HepG2 (cell line): ENCODE measurements around the gene CD177. TPM values are rescaled to one million over a fixed set of nuclear protein-coding genes. Genes with fewer than 3 reads are reported as not detected.

Source experiments
- ATAC-seq: fragments of 200-7000 bp; cut with Tn5 transposase; 3 replicates; pipeline ENCODE4 v1.9.1; 2020; ENCODE audit warnings: mild to moderate bottlenecking, moderate library complexity
- BruUV-seq: library from RNA; stranded (reverse); fragments of 400-500 nt; replicated peaks from 2 replicates; lab custom pipeline; 2021; lab: Mats Ljungman, UMichigan
- CTCF ChIA-PET: fragments of 300-600 bp; formaldehyde crosslinking; extraction: SDS; loops from one replicate; lab custom pipeline; 2021; ENCODE audit warnings: low total read pairs, inconsistent platforms, low intra/inter-chr PET ratio; lab: Yijun Ruan, JAX
- POLR2A ChIA-PET: fragments of 350-600 bp; sonication (Branson Sonifier 250); formaldehyde crosslinking; loops from one replicate; lab custom pipeline; 2020; ENCODE audit warnings: antibody characterized with exemption, inconsistent platforms; lab: Yijun Ruan, JAX
- DNase-seq: peaks from one replicate; pipeline ENCODE4 v3.0.0-alpha.2; 2015; ENCODE audit warnings: low spot score
- FAIRE-seq: peaks from 3 replicates; lab custom pipeline; 2011; peaks lifted over from hg19 to GRCh38; lab: Jason Lieb, UNC
- H2AFZ ChIP-seq: one replicate; pipeline ENCODE4 v1.6.1; 2011; ENCODE audit warnings: low read length, inconsistent platforms
- H3K27ac ChIP-seq: fragments of 300-600 bp; 3 replicates; pipeline ENCODE4 v1.8.0; 2011; ENCODE audit warnings: mixed run types, mild to moderate bottlenecking, mixed read lengths, low read length, inconsistent platforms; ENCODE audit not compliant: insufficient read depth; ENCODE audit errors: extremely low read length
- H3K27me3 ChIP-seq, 2 experiments: fragments of 200-600 bp in 1 of 2; 2 replicates in 1 of 2; 3 replicates in 1 of 2; pipeline versions ENCODE4 v1.6.0 to v1.8.0; 2011; ENCODE audit warnings: low read length in 2 of 2, mild to moderate bottlenecking in 2 of 2, moderate library complexity in 2 of 2, inconsistent platforms in 1 of 2; ENCODE audit not compliant: insufficient read depth in 2 of 2, control insufficient read depth in 1 of 2
- H3K36me3 ChIP-seq, 2 experiments: fragments of 200-600 bp in 1 of 2; replicated peaks in 1 of 2; 2 replicates in 1 of 2; 3 replicates in 1 of 2; pipeline versions ENCODE4 v1.5.1 to v1.8.0; 2011; ENCODE audit warnings: low read length in 2 of 2, inconsistent platforms in 1 of 2; ENCODE audit not compliant: insufficient read depth in 2 of 2, control insufficient read depth in 1 of 2
- H3K4me1 ChIP-seq: 2 replicates; pipeline ENCODE4 v1.5.1; 2012; ENCODE audit warnings: low read length, inconsistent platforms; ENCODE audit not compliant: insufficient read depth
- H3K4me2 ChIP-seq: 2 replicates; pipeline ENCODE4 v1.6.0; 2011; ENCODE audit warnings: low read depth, low read length, inconsistent platforms
- H3K4me3 ChIP-seq, 3 experiments: fragments of 200-600 bp in 1 of 3; sonication (generic), shearing (Covaris generic) in 1 of 3; replicated peaks in 1 of 3; 2 replicates each; pipeline ENCODE4 v1.5.1; 2011 to 2016; ENCODE audit warnings: low read length in 3 of 3, inconsistent platforms in 2 of 3, low read depth in 2 of 3, mild to moderate bottlenecking in 2 of 3, control low read depth in 1 of 3, mixed read lengths in 1 of 3; ENCODE audit not compliant: insufficient read depth in 1 of 3
- H3K79me2 ChIP-seq: one replicate; pipeline ENCODE4 v1.6.1; 2011; ENCODE audit warnings: low read length, inconsistent platforms; ENCODE audit not compliant: insufficient read depth
- H3K9ac ChIP-seq: 2 replicates; pipeline ENCODE4 v1.6.0; 2011; ENCODE audit warnings: mild to moderate bottlenecking, low read depth, low read length, inconsistent platforms; ENCODE audit not compliant: insufficient read depth
- H3K9me3 ChIP-seq: 2 replicates; pipeline ENCODE4 v1.5.1; 2012; ENCODE audit warnings: mild to moderate bottlenecking, low read length
- H4K20me1 ChIP-seq: 2 replicates; pipeline ENCODE4 v1.6.0; 2011; ENCODE audit warnings: inconsistent platforms, mild to moderate bottlenecking, low read length, moderate library complexity; ENCODE audit not compliant: insufficient read depth
- JDP2 ChIP-seq: sonication (generic); formaldehyde crosslinking; IDR thresholded peaks from 2 replicates; pipeline ENCODE4 v1.8.1; 2022; ENCODE audit warnings: missing genetic modification reagents, borderline replicate concordance
- MAFF ChIP-seq: IDR thresholded peaks from 2 replicates; pipeline ENCODE4 v1.6.1; 2011; ENCODE audit warnings: low read depth, low read length, improper control_type of control experiment
- MATR3 ChIP-seq: sonication (generic); formaldehyde crosslinking; IDR thresholded peaks from 2 replicates; pipeline ENCODE4 v1.4.0; 2020; ENCODE audit warnings: missing genetic modification reagents
- NCOR1 ChIP-seq: fragments of 200-600 bp; sonication (generic); IDR thresholded peaks from 2 replicates; pipeline ENCODE4 v1.7.0; 2017; ENCODE audit warnings: antibody characterized with exemption, low read length, borderline replicate concordance
- PLRG1 ChIP-seq: fragments of 450-650 bp; conservative IDR thresholded peaks from 2 replicates; pipeline ENCODE4 v1.6.1; 2016
- REPIN1 ChIP-seq: sonication (generic); formaldehyde crosslinking; IDR thresholded peaks from 2 replicates; pipeline ENCODE4 v1.8.0; 2022; ENCODE audit warnings: missing genetic modification reagents, low read depth, mild to moderate bottlenecking, borderline replicate concordance
- RFX1 ChIP-seq: fragments of 450-650 bp; IDR thresholded peaks from 2 replicates; pipeline ENCODE4 v1.6.1; 2017
- SAFB2 ChIP-seq: sonication (generic); formaldehyde crosslinking; IDR thresholded peaks from 2 replicates; pipeline ENCODE4 v1.5.1; 2020; ENCODE audit warnings: missing genetic modification reagents, low read depth, mild to moderate bottlenecking, borderline replicate concordance
- SPEN ChIP-seq: sonication (generic); formaldehyde crosslinking; IDR thresholded peaks from 2 replicates; pipeline ENCODE4 v1.5.1; 2020; ENCODE audit warnings: low read depth, mild to moderate bottlenecking, missing genetic modification reagents
- SRF ChIP-seq: IDR thresholded peaks from 2 replicates; pipeline ENCODE4 v1.6.1; 2011; ENCODE audit warnings: mild to moderate bottlenecking, low read depth, low read length, moderate library complexity
- SRSF9 ChIP-seq: fragments of 200-400 bp; formaldehyde crosslinking; IDR thresholded peaks from 2 replicates; pipeline ENCODE4 v1.6.1; 2018; ENCODE audit warnings: borderline replicate concordance, mild to moderate bottlenecking, low read depth, low read length; ENCODE audit not compliant: insufficient read depth, poor library complexity, severe bottlenecking
- ZFP37 ChIP-seq: sonication (generic); formaldehyde crosslinking; IDR thresholded peaks from 2 replicates; pipeline ENCODE4 v1.4.0; 2020; ENCODE audit warnings: missing genetic modification reagents, borderline replicate concordance
- ZNF343 ChIP-seq: sonication (generic); formaldehyde crosslinking; IDR thresholded peaks from 2 replicates; pipeline ENCODE4 v1.4.0; 2020; ENCODE audit warnings: mild to moderate bottlenecking, missing genetic modification reagents
- ZNF7 ChIP-seq: IDR thresholded peaks from 2 replicates; pipeline ENCODE4 v1.6.1; 2016; ENCODE audit warnings: missing biosample characterization, missing genetic modification reagents
- ZSCAN29 ChIP-seq: sonication (generic); formaldehyde crosslinking; conservative IDR thresholded peaks from 2 replicates; pipeline ENCODE4 v1.4.0; 2020; ENCODE audit warnings: mild to moderate bottlenecking, missing genetic modification reagents
- WGBS: methylation state at CpG from one replicate; pipeline ENCODE4 v1.1.6; 2017; ENCODE audit warnings: low lambda C conversion rate; 5-methylcytosine and 5-hydroxymethylcytosine counted together
- in situ Hi-C: cut with HindIII; loops from 2 replicates; pipeline ENCODE4 v1.10.0; 2017; ENCODE audit warnings: low pct_unique_long_range_greater_than_20kb; ENCODE audit not compliant: extremely low pct_ligation_motif_present
- intact Hi-C: fragments of 100-400 bp; cut with micrococcal nuclease; formaldehyde crosslinking; loops from one replicate; pipeline ENCODE4 v1.10.0; 2022; ENCODE audit not compliant: unreplicated experiment
- polyA plus RNA-seq, 8 experiments: library from polyadenylated mRNA; depleted of rRNA in 3 of 8; stranded (reverse) in 7 of 8; unstranded in 1 of 8; fragments of >200 nt; fragmentation: Illumina TruSeq in 4 of 8; extraction: Trizol in 4 of 8; gene quantifications; 2 replicates each; pipeline versions ENCODE4 v1.2.1 to v1.2.3, GENCODE V29; 2011 to 2016; ENCODE audit warnings: low read depth in 4 of 8, missing spikeins in 1 of 8, mixed read lengths in 1 of 8; ENCODE audit not compliant: insufficient read depth in 1 of 8
- total RNA-seq, 5 experiments: library from RNA; depleted of rRNA; stranded (reverse); fragments of >200 nt; fragmentation: Illumina TruSeq; extraction: Trizol; gene quantifications; 2 replicates each; pipeline ENCODE4 v1.2.3, GENCODE V29; 2016; ENCODE audit warnings: low read depth in 1 of 5
- TF ChIP-seq, protein P1 (sequence below): sonication (generic); formaldehyde crosslinking; IDR thresholded peaks from 2 replicates; pipeline ENCODE4 v1.4.0; 2020; ENCODE audit warnings: mild to moderate bottlenecking, low read depth, missing genetic modification reagents
- TF ChIP-seq, protein P2 (sequence below): sonication (generic); formaldehyde crosslinking; IDR thresholded peaks from 2 replicates; pipeline ENCODE4 v1.4.0; 2020; ENCODE audit warnings: low read depth, mild to moderate bottlenecking, missing genetic modification reagents
- TF ChIP-seq, protein P3 (sequence below): sonication (generic); formaldehyde crosslinking; IDR thresholded peaks from 2 replicates; pipeline ENCODE4 v1.5.0; 2020; ENCODE audit warnings: mild to moderate bottlenecking, missing genetic modification reagents
- TF ChIP-seq, protein P4 (sequence below): sonication (generic); formaldehyde crosslinking; conservative IDR thresholded peaks from 2 replicates; pipeline ENCODE4 v1.8.0; 2022; ENCODE audit warnings: missing genetic modification reagents

CD177 gene
- total and polyA plus RNA-seq, 2 of the 13 experiments (the other 11 are each of a cell fraction or from before 2014, with no cell fraction given): not detected

DNA sequence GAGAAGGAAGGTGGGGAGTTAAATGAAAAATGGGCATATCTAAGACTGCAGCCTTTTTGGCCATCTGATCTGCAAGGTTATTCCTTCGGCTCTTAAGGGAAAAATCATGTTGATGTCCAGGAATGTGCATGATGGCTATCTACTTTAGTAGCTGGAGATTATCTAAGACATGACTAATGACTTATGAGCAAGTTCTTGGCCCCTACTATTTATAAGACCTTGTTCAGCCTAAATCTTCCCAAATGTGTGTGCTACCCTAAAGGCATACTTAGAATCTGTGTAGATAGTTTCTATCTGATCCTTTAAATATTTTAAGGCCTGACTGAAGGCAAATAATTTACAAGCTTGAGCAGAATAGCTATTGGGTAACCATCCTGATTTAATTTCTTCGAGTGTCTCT, 41.8 kb upstream of the CD177 start:
- Histone ChIP-seq H2AFZ (no peak overlapping the region), H3K27me3 (no peaks in the 10 kb centered on the region), H3K9ac (no peak overlapping the region), H3K36me3 (no peaks in the 10 kb centered on the region), H4K20me1 (no peaks in the 10 kb centered on the region), H3K27ac (no peak overlapping the region), H3K79me2 (no peaks in the 10 kb centered on the region), H3K4me3 (no peak overlapping the region), H3K4me2 (no peak overlapping the region), H3K9me3 (no peaks in the 10 kb centered on the region), H3K4me1 (no peaks in the 10 kb centered on the region)
- ChIA-PET CTCF (no interaction called here), POLR2A (no interaction called here)
- BruUV-seq: no TSS peak
- ATAC-seq (no peak), FAIRE-seq (no peak), DNase-seq (no peak)
- intact Hi-C loops: no loop called here
- 0% methylated on average over 2 of the region's 2 CpGs for WGBS
- in situ Hi-C loops: loop anchor here (25.0 kb wide), 1 partner anchor 199 kb away; no protein-coding TSS in a partner anchor
- TF ChIP-seq, protein P1, sequence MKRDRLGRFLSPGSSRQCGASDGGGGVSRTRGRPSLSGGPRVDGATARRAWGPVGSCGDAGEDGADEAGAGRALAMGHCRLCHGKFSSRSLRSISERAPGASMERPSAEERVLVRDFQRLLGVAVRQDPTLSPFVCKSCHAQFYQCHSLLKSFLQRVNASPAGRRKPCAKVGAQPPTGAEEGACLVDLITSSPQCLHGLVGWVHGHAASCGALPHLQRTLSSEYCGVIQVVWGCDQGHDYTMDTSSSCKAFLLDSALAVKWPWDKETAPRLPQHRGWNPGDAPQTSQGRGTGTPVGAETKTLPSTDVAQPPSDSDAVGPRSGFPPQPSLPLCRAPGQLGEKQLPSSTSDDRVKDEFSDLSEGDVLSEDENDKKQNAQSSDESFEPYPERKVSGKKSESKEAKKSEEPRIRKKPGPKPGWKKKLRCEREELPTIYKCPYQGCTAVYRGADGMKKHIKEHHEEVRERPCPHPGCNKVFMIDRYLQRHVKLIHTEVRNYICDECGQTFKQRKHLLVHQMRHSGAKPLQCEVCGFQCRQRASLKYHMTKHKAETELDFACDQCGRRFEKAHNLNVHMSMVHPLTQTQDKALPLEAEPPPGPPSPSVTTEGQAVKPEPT (CRISPR knock-in tag): no peak
- TF ChIP-seq REPIN1 (CRISPR knock-in tag): no peak
- no peak for TF ChIP-seq MAFF
- TF ChIP-seq ZNF343: no peak
- no peak for TF ChIP-seq ZNF7 (CRISPR knock-in tag)
- TF ChIP-seq, protein P2, sequence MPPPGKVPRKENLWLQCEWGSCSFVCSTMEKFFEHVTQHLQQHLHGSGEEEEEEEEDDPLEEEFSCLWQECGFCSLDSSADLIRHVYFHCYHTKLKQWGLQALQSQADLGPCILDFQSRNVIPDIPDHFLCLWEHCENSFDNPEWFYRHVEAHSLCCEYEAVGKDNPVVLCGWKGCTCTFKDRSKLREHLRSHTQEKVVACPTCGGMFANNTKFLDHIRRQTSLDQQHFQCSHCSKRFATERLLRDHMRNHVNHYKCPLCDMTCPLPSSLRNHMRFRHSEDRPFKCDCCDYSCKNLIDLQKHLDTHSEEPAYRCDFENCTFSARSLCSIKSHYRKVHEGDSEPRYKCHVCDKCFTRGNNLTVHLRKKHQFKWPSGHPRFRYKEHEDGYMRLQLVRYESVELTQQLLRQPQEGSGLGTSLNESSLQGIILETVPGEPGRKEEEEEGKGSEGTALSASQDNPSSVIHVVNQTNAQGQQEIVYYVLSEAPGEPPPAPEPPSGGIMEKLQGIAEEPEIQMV: no peak
- TF ChIP-seq, protein P3, sequence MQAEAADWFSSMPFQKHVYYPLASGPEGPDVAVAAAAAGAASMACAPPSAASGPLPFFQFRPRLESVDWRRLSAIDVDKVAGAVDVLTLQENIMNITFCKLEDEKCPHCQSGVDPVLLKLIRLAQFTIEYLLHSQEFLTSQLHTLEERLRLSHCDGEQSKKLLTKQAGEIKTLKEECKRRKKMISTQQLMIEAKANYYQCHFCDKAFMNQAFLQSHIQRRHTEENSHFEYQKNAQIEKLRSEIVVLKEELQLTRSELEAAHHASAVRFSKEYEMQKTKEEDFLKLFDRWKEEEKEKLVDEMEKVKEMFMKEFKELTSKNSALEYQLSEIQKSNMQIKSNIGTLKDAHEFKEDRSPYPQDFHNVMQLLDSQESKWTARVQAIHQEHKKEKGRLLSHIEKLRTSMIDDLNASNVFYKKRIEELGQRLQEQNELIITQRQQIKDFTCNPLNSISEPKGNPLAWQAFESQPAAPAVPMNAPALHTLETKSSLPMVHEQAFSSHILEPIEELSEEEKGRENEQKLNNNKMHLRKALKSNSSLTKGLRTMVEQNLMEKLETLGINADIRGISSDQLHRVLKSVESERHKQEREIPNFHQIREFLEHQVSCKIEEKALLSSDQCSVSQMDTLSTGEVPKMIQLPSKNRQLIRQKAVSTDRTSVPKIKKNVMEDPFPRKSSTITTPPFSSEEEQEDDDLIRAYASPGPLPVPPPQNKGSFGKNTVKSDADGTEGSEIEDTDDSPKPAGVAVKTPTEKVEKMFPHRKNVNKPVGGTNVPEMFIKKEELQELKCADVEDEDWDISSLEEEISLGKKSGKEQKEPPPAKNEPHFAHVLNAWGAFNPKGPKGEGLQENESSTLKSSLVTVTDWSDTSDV (CRISPR knock-in tag): no peak
- no peak for TF ChIP-seq SRF
- TF ChIP-seq ZSCAN29 (CRISPR knock-in tag): no peak
- no peak for TF ChIP-seq SAFB2
- no peak for TF ChIP-seq PLRG1
- TF ChIP-seq NCOR1: no peak
- no peak for TF ChIP-seq MATR3 (CRISPR knock-in tag)
- TF ChIP-seq SRSF9: no peak
- no peak for TF ChIP-seq JDP2
- TF ChIP-seq SPEN (CRISPR knock-in tag): no peak
- TF ChIP-seq ZFP37 (CRISPR knock-in tag): no peak
- no peak for TF ChIP-seq RFX1
- TF ChIP-seq, protein P4, sequence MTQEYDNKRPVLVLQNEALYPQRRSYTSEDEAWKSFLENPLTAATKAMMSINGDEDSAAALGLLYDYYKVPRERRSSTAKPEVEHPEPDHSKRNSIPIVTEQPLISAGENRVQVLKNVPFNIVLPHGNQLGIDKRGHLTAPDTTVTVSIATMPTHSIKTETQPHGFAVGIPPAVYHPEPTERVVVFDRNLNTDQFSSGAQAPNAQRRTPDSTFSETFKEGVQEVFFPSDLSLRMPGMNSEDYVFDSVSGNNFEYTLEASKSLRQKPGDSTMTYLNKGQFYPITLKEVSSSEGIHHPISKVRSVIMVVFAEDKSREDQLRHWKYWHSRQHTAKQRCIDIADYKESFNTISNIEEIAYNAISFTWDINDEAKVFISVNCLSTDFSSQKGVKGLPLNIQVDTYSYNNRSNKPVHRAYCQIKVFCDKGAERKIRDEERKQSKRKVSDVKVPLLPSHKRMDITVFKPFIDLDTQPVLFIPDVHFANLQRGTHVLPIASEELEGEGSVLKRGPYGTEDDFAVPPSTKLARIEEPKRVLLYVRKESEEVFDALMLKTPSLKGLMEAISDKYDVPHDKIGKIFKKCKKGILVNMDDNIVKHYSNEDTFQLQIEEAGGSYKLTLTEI (CRISPR knock-in tag): no peak
